ENCODE measurements around the gene PRCC. TPM values are rescaled to one million over a fixed set of nuclear protein-coding genes. Genes with fewer than 3 reads are reported as not detected.
A peak's percentile ranks its signal among the peaks of the same experiment; 100 is the strongest.

The PRCC gene
- total and polyA plus RNA-seq, 2 of the 13 experiments (the other 11 are each of a cell fraction or from before 2014, with no cell fraction given) = 24.2 to 40.5 TPM

- TF ChIP-seq, protein P1, sequence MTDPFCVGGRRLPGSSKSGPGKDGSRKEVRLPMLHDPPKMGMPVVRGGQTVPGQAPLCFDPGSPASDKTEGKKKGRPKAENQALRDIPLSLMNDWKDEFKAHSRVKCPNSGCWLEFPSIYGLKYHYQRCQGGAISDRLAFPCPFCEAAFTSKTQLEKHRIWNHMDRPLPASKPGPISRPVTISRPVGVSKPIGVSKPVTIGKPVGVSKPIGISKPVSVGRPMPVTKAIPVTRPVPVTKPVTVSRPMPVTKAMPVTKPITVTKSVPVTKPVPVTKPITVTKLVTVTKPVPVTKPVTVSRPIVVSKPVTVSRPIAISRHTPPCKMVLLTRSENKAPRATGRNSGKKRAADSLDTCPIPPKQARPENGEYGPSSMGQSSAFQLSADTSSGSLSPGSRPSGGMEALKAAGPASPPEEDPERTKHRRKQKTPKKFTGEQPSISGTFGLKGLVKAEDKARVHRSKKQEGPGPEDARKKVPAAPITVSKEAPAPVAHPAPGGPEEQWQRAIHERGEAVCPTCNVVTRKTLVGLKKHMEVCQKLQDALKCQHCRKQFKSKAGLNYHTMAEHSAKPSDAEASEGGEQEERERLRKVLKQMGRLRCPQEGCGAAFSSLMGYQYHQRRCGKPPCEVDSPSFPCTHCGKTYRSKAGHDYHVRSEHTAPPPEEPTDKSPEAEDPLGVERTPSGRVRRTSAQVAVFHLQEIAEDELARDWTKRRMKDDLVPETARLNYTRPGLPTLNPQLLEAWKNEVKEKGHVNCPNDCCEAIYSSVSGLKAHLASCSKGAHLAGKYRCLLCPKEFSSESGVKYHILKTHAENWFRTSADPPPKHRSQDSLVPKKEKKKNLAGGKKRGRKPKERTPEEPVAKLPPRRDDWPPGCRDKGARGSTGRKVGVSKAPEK (CRISPR knock-in tag; IDR thresholded peaks at IDR 0.05; ENCODE audit: borderline replicate concordance) = no peak
- TF ChIP-seq SIN3B (IDR thresholded peaks at IDR 0.05; ENCODE audit: low read length) (peak; percentile 37; the same call in 1 of the 2 replicates), ZNF446 (CRISPR knock-in tag; IDR thresholded peaks at IDR 0.05) (0 out of 2 replicates have a peak, but pooled peaks have one; percentile 24), ZNF703 (CRISPR knock-in tag; IDR thresholded peaks at IDR 0.05; ENCODE audit: borderline replicate concordance) (no peak), ZNF296 (CRISPR knock-in tag; conservative IDR thresholded peaks at IDR 0.05) (no peak), ZNF224 (CRISPR knock-in tag; IDR thresholded peaks at IDR 0.05) (peak; percentile 87), CAMTA2 (CRISPR knock-in tag; IDR thresholded peaks at IDR 0.05; ENCODE audit: borderline replicate concordance) (no peak), ZNF512 (CRISPR knock-in tag; IDR thresholded peaks at IDR 0.05) (no peak), NR2C2 (CRISPR knock-in tag; IDR thresholded peaks at IDR 0.05; ENCODE audit: borderline replicate concordance) (peak; percentile 50), HDAC1 (CRISPR knock-in tag; IDR thresholded peaks at IDR 0.05) (peak; percentile 67), ZFY (CRISPR knock-in tag; IDR thresholded peaks at IDR 0.05) (peak; percentile 74), ZSCAN29 (CRISPR knock-in tag; conservative IDR thresholded peaks at IDR 0.05) (peak; percentile 63; the same call in 1 of the 2 replicates), HMGXB3 (CRISPR knock-in tag; IDR thresholded peaks at IDR 0.05; ENCODE audit: borderline replicate concordance) (peak; percentile 67; the same call in 1 of the 2 replicates), NR2F2 (IDR thresholded peaks at IDR 0.05; ENCODE audit: borderline replicate concordance, low read depth) (no peak), KMT2B (CRISPR knock-in tag; IDR thresholded peaks at IDR 0.05) (peak; percentile 42; the same call in 1 of the 2 replicates)
- TF ChIP-seq, protein P2, sequence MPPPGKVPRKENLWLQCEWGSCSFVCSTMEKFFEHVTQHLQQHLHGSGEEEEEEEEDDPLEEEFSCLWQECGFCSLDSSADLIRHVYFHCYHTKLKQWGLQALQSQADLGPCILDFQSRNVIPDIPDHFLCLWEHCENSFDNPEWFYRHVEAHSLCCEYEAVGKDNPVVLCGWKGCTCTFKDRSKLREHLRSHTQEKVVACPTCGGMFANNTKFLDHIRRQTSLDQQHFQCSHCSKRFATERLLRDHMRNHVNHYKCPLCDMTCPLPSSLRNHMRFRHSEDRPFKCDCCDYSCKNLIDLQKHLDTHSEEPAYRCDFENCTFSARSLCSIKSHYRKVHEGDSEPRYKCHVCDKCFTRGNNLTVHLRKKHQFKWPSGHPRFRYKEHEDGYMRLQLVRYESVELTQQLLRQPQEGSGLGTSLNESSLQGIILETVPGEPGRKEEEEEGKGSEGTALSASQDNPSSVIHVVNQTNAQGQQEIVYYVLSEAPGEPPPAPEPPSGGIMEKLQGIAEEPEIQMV (CRISPR knock-in tag; IDR thresholded peaks at IDR 0.05; ENCODE audit: low read depth) = peak; percentile 58; the same call in 1 of the 2 replicates
- TF ChIP-seq, protein P3, sequence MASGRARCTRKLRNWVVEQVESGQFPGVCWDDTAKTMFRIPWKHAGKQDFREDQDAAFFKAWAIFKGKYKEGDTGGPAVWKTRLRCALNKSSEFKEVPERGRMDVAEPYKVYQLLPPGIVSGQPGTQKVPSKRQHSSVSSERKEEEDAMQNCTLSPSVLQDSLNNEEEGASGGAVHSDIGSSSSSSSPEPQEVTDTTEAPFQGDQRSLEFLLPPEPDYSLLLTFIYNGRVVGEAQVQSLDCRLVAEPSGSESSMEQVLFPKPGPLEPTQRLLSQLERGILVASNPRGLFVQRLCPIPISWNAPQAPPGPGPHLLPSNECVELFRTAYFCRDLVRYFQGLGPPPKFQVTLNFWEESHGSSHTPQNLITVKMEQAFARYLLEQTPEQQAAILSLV (CRISPR knock-in tag; IDR thresholded peaks at IDR 0.05; ENCODE audit: borderline replicate concordance) = no peak; the same call in 1 of the 2 replicates
These were observed 15.4 kb upstream of the PRCC start (continued) for GRCh38 chr1:156751757-156752481.
